Endodermal cell (in vitro differentiated cells): ENCODE measurements around the gene DOCK4. TPM values are rescaled to one million over a fixed set of nuclear protein-coding genes. Genes with fewer than 3 reads are reported as not detected.

Experiments
- DNase-seq: peaks from one replicate; pipeline ENCODE4 v3.0.0-alpha.2; 2017
- H3K27ac ChIP-seq: 2 replicates; pipeline ENCODE4 v1.5.1; 2013; ENCODE audit warnings: mild to moderate bottlenecking, low read depth, low read length, moderate library complexity
- H3K27me3 ChIP-seq: 2 replicates; pipeline ENCODE4 v1.6.1; 2013; ENCODE audit warnings: mild to moderate bottlenecking, low read length, moderate library complexity; ENCODE audit not compliant: insufficient read depth, control insufficient read depth, poor library complexity, severe bottlenecking
- H3K36me3 ChIP-seq: 2 replicates; pipeline ENCODE4 v1.7.0; 2013; ENCODE audit warnings: mild to moderate bottlenecking, low read length, moderate library complexity; ENCODE audit not compliant: control insufficient read depth, insufficient read depth
- H3K4me1 ChIP-seq: one replicate; pipeline ENCODE4 v1.7.0; 2013; ENCODE audit warnings: low read length; ENCODE audit not compliant: control insufficient read depth, insufficient read depth
- H3K4me3 ChIP-seq: 2 replicates; pipeline ENCODE4 v1.5.1; 2013; ENCODE audit warnings: mild to moderate bottlenecking, low read length, moderate library complexity
- H3K9ac ChIP-seq: 2 replicates; pipeline ENCODE4 v1.6.1; 2013; ENCODE audit warnings: mild to moderate bottlenecking, low read length, moderate library complexity; ENCODE audit not compliant: poor library complexity, severe bottlenecking; ENCODE audit errors: extremely low read depth
- H3K9me3 ChIP-seq: 2 replicates; pipeline ENCODE4 v1.6.1; 2013; ENCODE audit warnings: mild to moderate bottlenecking, low read length, moderate library complexity; ENCODE audit not compliant: control insufficient read depth
- H3K27ac Mint-ChIP-seq: 2 replicates; pipeline ENCODE4 v1.8.0; 2020; ENCODE audit warnings: mixed read lengths
- H3K27me3 Mint-ChIP-seq: 2 replicates; pipeline ENCODE4 v1.8.0; 2021; ENCODE audit warnings: mild to moderate bottlenecking, mixed read lengths; ENCODE audit not compliant: insufficient read depth
- H3K36me3 Mint-ChIP-seq: 2 replicates; pipeline ENCODE4 v1.8.0; 2020; ENCODE audit warnings: low read depth, mixed read lengths
- H3K4me1 Mint-ChIP-seq: 2 replicates; pipeline ENCODE4 v1.8.0; 2020; ENCODE audit warnings: mixed read lengths
- H3K4me3 Mint-ChIP-seq: 2 replicates; pipeline ENCODE4 v1.8.0; 2020; ENCODE audit warnings: mild to moderate bottlenecking, moderate library complexity, mixed read lengths
- H3K9me3 Mint-ChIP-seq: 2 replicates; pipeline ENCODE4 v1.8.0; 2020; ENCODE audit warnings: mild to moderate bottlenecking, mixed read lengths
- WGBS, 2 experiments: methylation state at CpG; one replicate each; pipeline versions ENCODE4 v1.1.5 to v1.1.7; 2013; ENCODE audit warnings: missing lambda C conversion rate in 2 of 2, mixed read lengths in 1 of 2; ENCODE audit not compliant: insufficient coverage in 1 of 2, insufficient read length in 1 of 2; 5-methylcytosine and 5-hydroxymethylcytosine counted together
- total RNA-seq, 2 donors: library from RNA; stranded (reverse); fragmentation: NEBNext Ultra II Directional in 1 of 2; extraction: Animal tissue kit (Norgen Biotek cat#: 25700) in 1 of 2; gene quantifications; 2 replicates in 1 of 2; 3 replicates in 1 of 2; pipeline ENCODE4 v1.2.1, GENCODE V29; 2021
- TF ChIP-seq, protein P1 (sequence below): fragments of 200-600 bp; sonication (generic); conservative IDR thresholded peaks from 2 replicates; pipeline ENCODE4 v1.5.0; 2021; ENCODE audit warnings: antibody characterized with exemption, mild to moderate bottlenecking

DOCK4 gene
- total RNA-seq, 2 donors from 2014 or later = 11.2 to 15.3 TPM

DNA sequence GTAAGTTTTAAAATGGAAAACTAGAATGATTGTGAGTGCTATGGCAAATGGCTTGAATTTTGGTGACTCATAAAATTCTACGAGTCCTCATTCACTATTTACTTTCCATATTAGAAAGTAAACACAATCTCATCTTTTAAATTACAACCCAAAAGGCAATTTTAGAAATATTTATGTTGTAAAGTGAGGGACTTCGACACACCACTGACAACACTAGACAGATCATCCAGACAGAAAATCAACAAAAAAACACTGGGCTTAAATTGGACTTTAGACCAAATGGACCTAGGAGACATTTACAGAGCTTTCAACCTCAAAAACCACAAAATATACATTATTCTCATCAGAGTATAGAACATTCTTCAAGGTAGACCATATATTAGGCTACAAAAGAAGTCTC lies 30.4 kb upstream of the DOCK4 start:
- Histone ChIP-seq H3K9ac (no peak overlapping the region), H3K27ac (no peak overlapping the region), H3K4me1 (peaks cover 6% of the 10 kb centered on the region), H3K27me3 (no peaks in the 10 kb centered on the region), H3K9me3 (peaks cover 8% of the 10 kb centered on the region), H3K4me3 (no peak overlapping the region), H3K36me3 (no peaks in the 10 kb centered on the region)
- Mint-ChIP-seq H3K9me3 (peaks cover 2% of the 10 kb centered on the region), H3K4me1 (peaks cover 11% of the 10 kb centered on the region), H3K36me3 (peaks cover 3% of the 10 kb centered on the region), H3K4me3 (no peak overlapping the region), H3K27ac (no peak overlapping the region), H3K27me3 (no peaks in the 10 kb centered on the region)
- 100% methylated on average over 1 of the region's 2 CpGs; no CpG with 5 or more reads in 1 of the 2 experiments for WGBS, 2 experiments
- TF ChIP-seq, protein P1, sequence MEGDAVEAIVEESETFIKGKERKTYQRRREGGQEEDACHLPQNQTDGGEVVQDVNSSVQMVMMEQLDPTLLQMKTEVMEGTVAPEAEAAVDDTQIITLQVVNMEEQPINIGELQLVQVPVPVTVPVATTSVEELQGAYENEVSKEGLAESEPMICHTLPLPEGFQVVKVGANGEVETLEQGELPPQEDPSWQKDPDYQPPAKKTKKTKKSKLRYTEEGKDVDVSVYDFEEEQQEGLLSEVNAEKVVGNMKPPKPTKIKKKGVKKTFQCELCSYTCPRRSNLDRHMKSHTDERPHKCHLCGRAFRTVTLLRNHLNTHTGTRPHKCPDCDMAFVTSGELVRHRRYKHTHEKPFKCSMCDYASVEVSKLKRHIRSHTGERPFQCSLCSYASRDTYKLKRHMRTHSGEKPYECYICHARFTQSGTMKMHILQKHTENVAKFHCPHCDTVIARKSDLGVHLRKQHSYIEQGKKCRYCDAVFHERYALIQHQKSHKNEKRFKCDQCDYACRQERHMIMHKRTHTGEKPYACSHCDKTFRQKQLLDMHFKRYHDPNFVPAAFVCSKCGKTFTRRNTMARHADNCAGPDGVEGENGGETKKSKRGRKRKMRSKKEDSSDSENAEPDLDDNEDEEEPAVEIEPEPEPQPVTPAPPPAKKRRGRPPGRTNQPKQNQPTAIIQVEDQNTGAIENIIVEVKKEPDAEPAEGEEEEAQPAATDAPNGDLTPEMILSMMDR = no peak
- DNase-seq = no peak

DNA sequence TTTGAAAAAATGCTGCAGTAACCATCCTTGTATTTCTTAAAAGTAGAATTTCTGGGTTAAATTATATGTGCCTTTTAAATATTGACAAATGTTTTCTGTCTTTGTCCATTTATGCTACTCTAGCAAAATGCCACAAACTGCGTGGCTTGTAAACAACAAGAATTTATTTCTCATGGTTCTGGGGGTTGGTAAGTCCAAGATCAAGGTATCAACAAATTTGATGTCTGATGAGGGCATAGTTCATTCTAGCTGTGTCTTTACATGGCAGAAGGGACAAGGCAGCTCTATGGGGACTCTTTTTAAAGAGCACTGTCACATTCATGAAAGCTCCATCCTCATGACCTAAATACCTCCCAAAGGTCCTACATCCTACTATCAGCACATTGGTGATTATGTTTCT lies 27.9 kb upstream of the DOCK4 start:
- no peak overlapping the region for H3K27ac Mint-ChIP-seq
- Histone ChIP-seq H3K9ac (no peak overlapping the region), H3K36me3 (no peaks in the 10 kb centered on the region), H3K4me3 (no peak overlapping the region), H3K4me1 (peaks cover 3% of the 10 kb centered on the region), H3K9me3 (peaks cover 8% of the 10 kb centered on the region), H3K27ac (no peak overlapping the region), H3K27me3 (no peaks in the 10 kb centered on the region)
- TF ChIP-seq, protein P1 = no peak
- H3K4me1 Mint-ChIP-seq = peaks cover 9% of the 10 kb centered on the region
- no peaks in the 10 kb centered on the region for H3K9me3 Mint-ChIP-seq
- no peaks in the 10 kb centered on the region for H3K27me3 Mint-ChIP-seq
- H3K36me3 Mint-ChIP-seq = peaks cover 1% of the 10 kb centered on the region
- WGBS, 2 experiments = 89 to 92% methylated on average over 1 of the region's 1 CpG
- DNase-seq = no peak
- no peak overlapping the region for H3K4me3 Mint-ChIP-seq

DNA sequence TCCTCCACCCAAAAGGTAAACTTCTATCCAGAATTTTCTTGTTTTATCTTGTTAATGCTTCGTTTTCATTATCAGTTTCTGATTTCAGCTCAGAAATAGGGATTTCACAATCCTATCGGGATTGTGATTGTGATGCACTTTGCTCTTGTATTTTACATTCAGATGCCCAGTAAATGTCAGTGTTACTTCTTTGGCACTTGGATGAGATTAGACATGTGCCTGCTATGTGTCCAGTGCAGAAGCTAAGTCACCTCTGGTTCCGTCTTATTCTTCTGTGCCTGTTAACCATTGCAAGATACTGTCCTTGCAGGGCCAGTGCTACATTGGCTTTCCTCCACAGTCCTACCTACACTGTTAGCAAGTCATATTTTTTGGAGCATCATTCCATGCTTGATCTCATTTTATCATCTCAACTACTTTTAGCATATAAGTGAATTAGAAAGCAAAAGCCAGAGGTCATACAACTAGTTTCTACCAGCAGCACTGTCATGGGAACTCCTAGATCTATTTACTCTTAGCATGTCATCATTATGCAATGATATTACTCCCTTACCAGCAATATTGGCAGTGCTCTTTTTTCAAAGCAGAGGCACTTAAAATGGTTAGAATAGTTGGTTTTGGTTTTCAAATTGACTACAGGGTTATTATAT lies 27.0 kb upstream of the DOCK4 start:
- Histone ChIP-seq H3K27ac (no peak overlapping the region), H3K9ac (no peak overlapping the region), H3K36me3 (no peaks in the 10 kb centered on the region), H3K4me1 (no peaks in the 10 kb centered on the region), H3K9me3 (peaks cover 8% of the 10 kb centered on the region), H3K27me3 (no peaks in the 10 kb centered on the region), H3K4me3 (no peak overlapping the region)
- Mint-ChIP-seq H3K27ac (no peak overlapping the region), H3K4me1 (peaks cover 3% of the 10 kb centered on the region), H3K36me3 (peaks cover 1% of the 10 kb centered on the region), H3K27me3 (no peaks in the 10 kb centered on the region), H3K4me3 (no peak overlapping the region), H3K9me3 (no peaks in the 10 kb centered on the region)
- 95 to 100% methylated on average over 3 of the region's 3 CpGs for WGBS, 2 experiments
- DNase-seq = no peak
- TF ChIP-seq, protein P1 = no peak
